Neuronal stem cell (in vitro differentiated cells): Measurements from ENCODE around the gene MBP.

ENCODE experiments used
- DNase-seq: peaks from one replicate; pipeline ENCODE4 v3.0.0-alpha.2; 2013; ENCODE audit warnings: low spot score
- H2AFZ ChIP-seq: one replicate; pipeline ENCODE4 v1.6.1; 2013; ENCODE audit warnings: mild to moderate bottlenecking, low read length, inconsistent platforms
- H2AK5ac ChIP-seq: 2 replicates; pipeline ENCODE4 v1.6.1; 2013; ENCODE audit warnings: low read depth, mild to moderate bottlenecking, inconsistent platforms, low read length, moderate library complexity, mixed read lengths
- H2BK120ac ChIP-seq: 2 replicates; pipeline ENCODE4 v1.6.1; 2013; ENCODE audit warnings: low read depth, mild to moderate bottlenecking, inconsistent platforms, low read length, moderate library complexity, mixed read lengths
- H2BK12ac ChIP-seq: one replicate; pipeline ENCODE4 v1.6.1; 2013; ENCODE audit warnings: low read length, inconsistent platforms
- H2BK15ac ChIP-seq: 2 replicates; pipeline ENCODE4 v1.6.1; 2013; ENCODE audit warnings: mild to moderate bottlenecking, low read length, inconsistent platforms, mixed read lengths
- H2BK5ac ChIP-seq: one replicate; pipeline ENCODE4 v1.6.1; 2013; ENCODE audit warnings: inconsistent platforms, mild to moderate bottlenecking, low read length, moderate library complexity
- H3K14ac ChIP-seq: one replicate; pipeline ENCODE4 v1.6.1; 2013; ENCODE audit warnings: low read length, inconsistent platforms
- H3K18ac ChIP-seq: 2 replicates; pipeline ENCODE4 v1.6.1; 2013; ENCODE audit warnings: low read length, inconsistent platforms
- H3K23ac ChIP-seq: 2 replicates; pipeline ENCODE4 v1.6.1; 2013; ENCODE audit warnings: low read depth, mild to moderate bottlenecking, mixed read lengths, low read length, inconsistent platforms; ENCODE audit not compliant: poor library complexity
- H3K27ac ChIP-seq: replicated peaks from 3 replicates; pipeline ENCODE4 v1.5.1; 2013; ENCODE audit warnings: low read length, inconsistent platforms
- H3K27me3 ChIP-seq, 3 experiments: 2 replicates each; pipeline ENCODE4 v1.6.1; 2013; ENCODE audit warnings: low read length in 3 of 3, mild to moderate bottlenecking in 2 of 3, inconsistent platforms in 1 of 3, low read depth in 1 of 3, mixed read lengths in 1 of 3, moderate library complexity in 1 of 3; ENCODE audit not compliant: control insufficient read depth in 3 of 3, insufficient read depth in 3 of 3
- H3K36me3 ChIP-seq, 2 donors: replicated peaks in 1 of 2; 2 replicates each; pipeline ENCODE4 v1.6.1; 2013; ENCODE audit warnings: low read length in 2 of 2; ENCODE audit not compliant: control insufficient read depth in 2 of 2, insufficient read depth in 2 of 2
- H3K4ac ChIP-seq: 2 replicates; pipeline ENCODE4 v1.6.1; 2013; ENCODE audit warnings: inconsistent platforms, mild to moderate bottlenecking, low read length, moderate library complexity
- H3K4me1 ChIP-seq, 2 donors: 1 replicate in 1 of 2; 2 replicates in 1 of 2; pipeline ENCODE4 v1.6.1; 2013; ENCODE audit warnings: low read length in 2 of 2, low read depth in 1 of 2; ENCODE audit not compliant: control insufficient read depth in 2 of 2, insufficient read depth in 1 of 2
- H3K4me2 ChIP-seq: one replicate; pipeline ENCODE4 v1.6.1; 2013; ENCODE audit warnings: mild to moderate bottlenecking, low read length, inconsistent platforms; ENCODE audit not compliant: insufficient read depth, poor library complexity, severe bottlenecking
- H3K4me3 ChIP-seq, 2 donors: 2 replicates each; pipeline ENCODE4 v1.5.1; 2013; ENCODE audit warnings: low read length in 2 of 2, mild to moderate bottlenecking in 2 of 2, inconsistent platforms in 1 of 2, moderate library complexity in 1 of 2
- H3K79me1 ChIP-seq: one replicate; pipeline ENCODE4 v1.6.1; 2013; ENCODE audit warnings: low read depth, mild to moderate bottlenecking, inconsistent platforms, low read length, moderate library complexity
- H3K9ac ChIP-seq: one replicate; pipeline ENCODE4 v1.6.1; 2013; ENCODE audit warnings: mild to moderate bottlenecking, low read depth, low read length, inconsistent platforms; ENCODE audit not compliant: poor library complexity
- H3K9me3 ChIP-seq, 2 donors: replicated peaks in 1 of 2; 2 replicates each; pipeline versions ENCODE3 to v1.6.1; 2013; ENCODE audit warnings: low read length in 2 of 2, mild to moderate bottlenecking in 2 of 2, inconsistent platforms in 1 of 2, low read depth in 1 of 2, mixed read lengths in 1 of 2, moderate library complexity in 1 of 2; ENCODE audit not compliant: control insufficient read depth in 2 of 2, insufficient read depth in 1 of 2
- H4K8ac ChIP-seq: one replicate; pipeline ENCODE4 v1.6.1; 2013; ENCODE audit warnings: low read depth, mild to moderate bottlenecking, inconsistent platforms, low read length, moderate library complexity
- H4K91ac ChIP-seq: one replicate; pipeline ENCODE4 v1.6.1; 2013; ENCODE audit warnings: low read length, low read depth, mild to moderate bottlenecking, inconsistent platforms; ENCODE audit not compliant: poor library complexity
- WGBS, 2 donors: extraction: QIAGEN DNeasy Blood & Tissue Kit; methylation state at CpG; one replicate each; pipeline ENCODE4 v1.1.7; 2013; ENCODE audit warnings: missing lambda C conversion rate in 2 of 2, mixed read lengths in 1 of 2; ENCODE audit not compliant: insufficient read length in 2 of 2, insufficient replicate concordance in 1 of 2; ENCODE audit errors: extremely low coverage in 2 of 2; 5-methylcytosine and 5-hydroxymethylcytosine counted together

Gene MBP

DNA sequence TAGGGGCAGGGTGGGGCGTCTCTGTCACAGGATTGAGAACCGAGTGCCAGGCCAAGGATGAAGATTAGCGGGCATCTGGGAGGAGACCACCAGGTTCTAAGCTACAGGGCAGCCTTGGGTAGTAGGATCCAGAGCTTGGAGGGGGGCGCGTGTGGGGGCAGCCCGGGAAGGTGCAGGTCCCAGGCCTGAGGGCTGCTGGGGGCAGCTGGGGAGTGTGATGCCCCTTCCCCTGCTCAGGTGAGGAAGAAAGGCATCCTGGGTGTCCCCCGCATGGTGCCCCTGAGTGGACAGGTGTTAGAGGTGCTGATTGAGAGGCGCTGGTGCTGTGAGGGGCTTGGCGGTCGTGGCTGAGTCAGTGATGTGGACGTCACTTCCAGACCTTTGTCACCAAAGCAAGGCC lies 33.9 kb upstream of the MBP start:
- Histone ChIP-seq H3K4me1 (peaks cover 0 to 6% of the 10 kb centered on the region in 2 donors), H2BK120ac (no peak overlapping the region)

DNA sequence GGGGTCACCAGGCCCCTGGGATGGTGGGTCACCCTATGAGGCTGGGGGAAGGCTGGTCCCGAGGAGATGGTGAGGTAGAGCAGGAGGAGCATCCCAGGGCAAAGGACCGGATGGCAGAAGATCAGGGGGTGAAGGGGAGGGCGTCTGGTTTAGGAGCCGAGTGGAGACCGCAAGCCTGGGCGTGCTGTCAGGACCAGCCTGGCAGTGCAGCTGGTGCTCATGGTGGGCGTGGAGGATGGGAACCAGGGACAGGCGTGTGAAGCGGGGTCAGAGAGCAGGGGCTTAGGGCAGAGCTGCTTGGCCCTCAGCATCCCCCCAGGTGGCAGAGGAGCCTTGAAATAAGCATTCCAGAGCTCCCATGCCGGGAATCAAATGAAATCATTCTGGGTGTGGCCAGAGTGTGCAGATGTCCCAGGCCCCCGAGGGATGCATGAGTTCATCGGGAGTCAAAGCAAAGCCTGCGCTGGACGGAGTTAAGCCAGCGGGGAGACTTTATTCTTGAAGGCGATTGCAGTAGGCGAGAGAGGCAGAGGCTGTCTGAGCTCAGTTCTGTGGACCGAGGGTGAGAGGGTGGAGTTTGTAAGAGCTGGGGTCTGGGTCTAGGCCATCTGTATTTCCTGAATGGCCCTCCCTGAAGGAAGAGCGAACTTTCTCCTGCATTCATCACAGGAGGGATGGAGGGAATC lies 33.1 kb upstream of the MBP start:
- no peak for DNase-seq
- WGBS, 2 donors: no CpG with 5 or more reads among the region's 19 CpGs
- Histone ChIP-seq H3K4ac (no peak overlapping the region), H3K27ac (no peak overlapping the region), H3K14ac (no peak overlapping the region), H3K23ac (no peak overlapping the region), H2BK15ac (no peak overlapping the region), H2BK12ac (no peak overlapping the region), H3K4me3 (no peak overlapping the region), H2AK5ac (no peak overlapping the region), H2AFZ (no peak overlapping the region), H3K36me3 (no peaks in the 10 kb centered on the region), H4K91ac (no peak overlapping the region), H3K79me1 (no peaks in the 10 kb centered on the region), H3K9ac (no peak overlapping the region), H2BK120ac (no peak overlapping the region), H3K4me1 (peaks cover 0 to 6% of the 10 kb centered on the region in 2 donors), H2BK5ac (no peak overlapping the region), H4K8ac (peak overlapping the region; percentile 83), H3K4me2 (no peak overlapping the region), H3K18ac (peak overlapping the region; percentile 61), H3K9me3 (no peaks in the 10 kb centered on the region), H3K27me3 (no peaks in the 10 kb centered on the region)

More for the DNA sequence above, 33.9 kb upstream of the MBP start:
- H3K27me3 ChIP-seq: no peaks in the 10 kb centered on the region
- no peak overlapping the region for H3K14ac ChIP-seq
- H3K4me2 ChIP-seq: no peak overlapping the region
- H3K4ac ChIP-seq: no peak overlapping the region
- no peaks in the 10 kb centered on the region for H3K79me1 ChIP-seq
- peak overlapping the region; percentile 10 for H3K23ac ChIP-seq
- H3K9me3 ChIP-seq: no peaks in the 10 kb centered on the region
- H2AK5ac ChIP-seq: no peak overlapping the region
- DNase-seq: no peak
- H2BK15ac ChIP-seq: no peak overlapping the region
- H3K9ac ChIP-seq: no peak overlapping the region
- no peak overlapping the region for H4K8ac ChIP-seq
- H2AFZ ChIP-seq: no peak overlapping the region
- H3K27ac ChIP-seq: no peak overlapping the region
- peak overlapping the region; percentile 50 for H2BK12ac ChIP-seq
- WGBS, 2 donors: no CpG with 5 or more reads among the region's 11 CpGs
- H3K18ac ChIP-seq: peak overlapping the region; percentile 55
- H3K4me3 ChIP-seq: no peak overlapping the region
- no peak overlapping the region for H4K91ac ChIP-seq
- no peaks in the 10 kb centered on the region for H3K36me3 ChIP-seq
- no peak overlapping the region for H2BK5ac ChIP-seq

DNA sequence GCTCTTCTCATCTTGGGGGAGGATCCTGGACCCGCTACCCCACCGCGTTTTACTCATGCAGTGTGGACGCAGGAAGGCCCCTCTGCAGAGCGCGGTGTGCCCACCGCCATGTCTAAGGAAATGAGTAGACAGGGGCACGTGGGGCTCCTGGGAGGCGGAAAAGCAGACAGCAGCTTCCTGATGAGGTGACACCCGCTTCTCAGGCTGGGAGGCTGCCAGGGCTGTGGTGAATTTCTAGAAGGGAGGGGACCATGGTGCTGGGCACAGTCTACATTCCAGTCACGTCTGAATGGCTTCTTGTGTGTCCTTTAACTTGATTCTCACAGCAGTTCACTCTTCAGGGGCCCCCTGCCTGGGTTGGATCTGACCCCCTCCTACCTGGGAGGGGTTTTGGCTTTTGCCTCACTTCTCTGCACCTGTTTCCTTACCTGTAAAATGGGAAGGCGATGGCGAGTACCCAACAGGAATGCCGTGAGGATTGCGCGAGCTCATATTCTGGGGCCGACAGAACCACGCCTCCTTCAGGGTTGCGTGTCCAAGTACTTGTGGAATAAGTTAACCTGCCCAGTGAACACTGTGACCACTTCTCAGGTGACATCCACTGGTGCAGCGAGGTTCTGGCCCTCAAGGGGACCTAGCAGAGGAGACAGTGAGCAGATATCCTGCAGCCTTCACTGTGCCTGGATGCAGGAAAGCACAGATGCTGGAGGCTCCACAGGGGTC lies 32.3 kb upstream of the MBP start:
- no peak for DNase-seq
- H2AFZ ChIP-seq: no peak overlapping the region
- no peak overlapping the region for H2BK12ac ChIP-seq
- no peak overlapping the region for H3K4me2 ChIP-seq
- no peak overlapping the region for H2BK120ac ChIP-seq
- H3K23ac ChIP-seq: no peak overlapping the region
- H3K4me3 ChIP-seq: no peak overlapping the region
- peaks cover 0 to 9% of the 10 kb centered on the region in 2 donors for H3K4me1 ChIP-seq
- H2BK5ac ChIP-seq: no peak overlapping the region
- H3K79me1 ChIP-seq: no peaks in the 10 kb centered on the region
- no CpG with 5 or more reads among the region's 20 CpGs for WGBS, 2 donors
- H2AK5ac ChIP-seq: no peak overlapping the region
- no peaks in the 10 kb centered on the region for H3K9me3 ChIP-seq
- no peak overlapping the region for H3K14ac ChIP-seq
- H3K27me3 ChIP-seq: no peaks in the 10 kb centered on the region
- H2BK15ac ChIP-seq: no peak overlapping the region
- no peaks in the 10 kb centered on the region for H3K36me3 ChIP-seq
- H4K8ac ChIP-seq: no peak overlapping the region
- no peak overlapping the region for H3K4ac ChIP-seq
- H3K27ac ChIP-seq: no peak overlapping the region
- no peak overlapping the region for H3K9ac ChIP-seq
- no peak overlapping the region for H4K91ac ChIP-seq
- H3K18ac ChIP-seq: peak overlapping the region; percentile 42

DNA sequence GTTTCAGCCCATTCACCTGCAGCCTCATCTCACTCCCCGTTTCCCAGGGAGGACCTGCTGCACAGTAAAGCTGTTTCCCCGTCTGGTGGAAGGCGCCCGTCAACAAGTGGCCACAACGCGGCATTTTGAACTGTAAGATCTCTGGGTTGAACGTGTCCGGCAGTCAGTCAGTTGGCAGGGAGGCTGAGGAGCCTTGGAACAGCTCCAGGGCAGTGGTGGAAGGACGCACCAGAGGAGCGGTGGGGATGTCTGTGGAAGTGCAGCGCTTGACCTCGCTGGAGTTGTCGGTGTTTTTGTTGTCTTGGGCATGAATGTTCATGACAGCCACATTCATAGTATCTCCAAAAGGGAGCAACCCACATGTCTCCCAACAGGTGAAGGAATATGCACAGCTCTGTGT lies 31.4 kb upstream of the MBP start:
- Histone ChIP-seq H3K36me3 (no peaks in the 10 kb centered on the region), H3K23ac (no peak overlapping the region), H3K4ac (no peak overlapping the region), H3K4me1 (peaks cover 0 to 10% of the 10 kb centered on the region in 2 donors), H2AK5ac (peak overlapping the region; percentile 72), H4K91ac (no peak overlapping the region), H3K4me3 (no peak overlapping the region), H2BK12ac (peak overlapping the region; percentile 97), H2BK15ac (peak overlapping the region; percentile 87), H3K27me3 (no peaks in the 10 kb centered on the region), H3K4me2 (no peak overlapping the region), H4K8ac (no peak overlapping the region), H3K9me3 (no peaks in the 10 kb centered on the region), H3K79me1 (no peaks in the 10 kb centered on the region), H3K27ac (no peak overlapping the region), H3K18ac (peak overlapping the region; percentile 39), H2BK5ac (no peak overlapping the region), H3K9ac (no peak overlapping the region), H3K14ac (peak overlapping the region; percentile 91), H2AFZ (no peak overlapping the region), H2BK120ac (no peak overlapping the region)
- no peak for DNase-seq
- no CpG with 5 or more reads among the region's 13 CpGs for WGBS, 2 donors
